Tibial nerve (tissue), 4 donors: ENCODE data around the gene LMF1. TPM values are rescaled to one million over a fixed set of nuclear protein-coding genes. Genes with fewer than 3 reads are reported as not detected.

Experiments
- DNase-seq, 2 donors: peaks; one replicate each; pipeline ENCODE4 v3.0.0-alpha.2; 2019; ENCODE audit warnings: low spot score in 2 of 2
- H3K27ac ChIP-seq, 4 donors: fragments of 200-600 bp; sonication (generic) in 3 of 4; one replicate each; pipeline ENCODE4 v1.5.1; 2017 to 2019; ENCODE audit warnings: mild to moderate bottlenecking in 1 of 4
- H3K27me3 ChIP-seq, 2 donors: fragments of 200-600 bp; sonication (generic) in 1 of 2; one replicate each; pipeline versions ENCODE4 v1.5.1 to v1.6.0; 2017 to 2019
- H3K36me3 ChIP-seq, 3 donors: fragments of 200-600 bp; sonication (generic); one replicate each; pipeline ENCODE4 v1.5.1; 2018 to 2019
- H3K4me1 ChIP-seq, 4 donors: fragments of 200-600 bp; sonication (generic) in 3 of 4; one replicate each; pipeline ENCODE4 v1.5.1; 2017 to 2019
- H3K4me3 ChIP-seq, 4 donors: fragments of 200-600 bp; sonication (generic) in 3 of 4; one replicate each; pipeline ENCODE4 v1.5.1; 2017 to 2019; ENCODE audit warnings: mild to moderate bottlenecking in 1 of 4, moderate library complexity in 1 of 4
- H3K9me3 ChIP-seq, 4 donors: fragments of 200-600 bp; sonication (generic) in 3 of 4; one replicate each; pipeline ENCODE4 v1.5.1; 2017 to 2019
- EP300 ChIP-seq, 2 donors: sonication (generic); formaldehyde crosslinking; IDR thresholded peaks; one replicate each; pipeline ENCODE4 v1.6.1; 2017; ENCODE audit warnings: antibody characterized with exemption in 2 of 2, mild to moderate bottlenecking in 1 of 2
- POLR2A ChIP-seq, 2 donors: fragments of 450-650 bp; IDR thresholded peaks; one replicate each; pipeline ENCODE4 v1.6.1; 2017; ENCODE audit warnings: antibody characterized with exemption in 2 of 2, mild to moderate bottlenecking in 2 of 2, moderate library complexity in 2 of 2
- WGBS, 2 donors: methylation state at CpG; one replicate each; pipeline ENCODE4 v1.1.5; 2018; 5-methylcytosine and 5-hydroxymethylcytosine counted together
- total RNA-seq, 4 donors: library from RNA; depleted of rRNA; stranded (reverse); fragments of >200 nt; gene quantifications; one replicate each; pipeline ENCODE4 v1.1.0, GENCODE V29; 2016
- TF ChIP-seq, protein P1 (sequence below), 5 experiments: fragments of 200-600 bp in 3 of 5; fragments of 450-650 bp in 2 of 5; sonication (generic) in 3 of 5; IDR thresholded peaks; one replicate each; pipeline ENCODE4 v1.5.1; 2016 to 2019; ENCODE audit warnings: antibody characterized with exemption in 5 of 5, mild to moderate bottlenecking in 3 of 5, moderate library complexity in 2 of 5

Gene LMF1
- total RNA-seq, 4 donors from 2014 or later: 24.5 to 58.5 (median 31.8) TPM

DNA sequence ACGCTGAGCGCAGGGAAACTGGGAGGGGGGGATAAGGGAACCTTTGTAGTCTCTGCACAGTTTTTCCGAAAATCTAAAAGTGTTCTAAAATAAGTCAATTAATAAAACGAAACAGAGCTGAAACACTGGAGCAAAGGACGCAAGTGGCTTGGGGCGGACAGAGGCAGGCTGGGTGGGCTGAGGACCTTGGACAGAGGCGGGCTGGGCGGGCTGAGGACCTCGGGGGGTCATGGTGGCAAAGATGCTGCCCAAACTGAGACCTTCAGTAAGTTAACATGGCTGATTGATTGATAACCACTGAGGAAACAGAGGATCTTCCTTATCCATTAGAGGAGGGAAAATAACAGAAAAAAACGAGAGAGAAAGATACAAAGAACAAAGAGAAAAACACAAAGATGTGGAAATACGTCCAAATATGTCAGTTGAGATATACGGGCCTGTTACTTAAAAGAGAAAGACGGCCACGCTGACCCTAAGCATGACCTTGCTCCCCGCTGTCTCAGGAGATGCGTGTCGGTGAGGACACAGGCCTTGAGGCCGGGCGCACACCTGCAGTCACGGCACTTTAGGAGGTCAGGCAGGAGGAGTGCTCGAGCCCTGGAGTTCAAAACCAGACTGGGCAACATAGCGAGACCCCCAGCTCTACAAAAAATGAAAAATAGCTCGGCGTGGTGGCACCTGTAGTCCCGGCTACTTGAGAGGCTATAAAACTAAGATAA lies 94.1 kb downstream of the LMF1 start:
- no peaks in the 10 kb centered on the region for H3K27me3 ChIP-seq
- DNase-seq: no peak
- peaks cover 0 to 81% (median 0%) of the 10 kb centered on the region in 3 donors for H3K36me3 ChIP-seq
- H3K27ac ChIP-seq: no peak overlapping the region
- no peak overlapping the region for H3K4me3 ChIP-seq
- WGBS, 2 donors: 89 to 90% methylated on average over 25 of the region's 25 CpGs
- TF ChIP-seq, protein P1, sequence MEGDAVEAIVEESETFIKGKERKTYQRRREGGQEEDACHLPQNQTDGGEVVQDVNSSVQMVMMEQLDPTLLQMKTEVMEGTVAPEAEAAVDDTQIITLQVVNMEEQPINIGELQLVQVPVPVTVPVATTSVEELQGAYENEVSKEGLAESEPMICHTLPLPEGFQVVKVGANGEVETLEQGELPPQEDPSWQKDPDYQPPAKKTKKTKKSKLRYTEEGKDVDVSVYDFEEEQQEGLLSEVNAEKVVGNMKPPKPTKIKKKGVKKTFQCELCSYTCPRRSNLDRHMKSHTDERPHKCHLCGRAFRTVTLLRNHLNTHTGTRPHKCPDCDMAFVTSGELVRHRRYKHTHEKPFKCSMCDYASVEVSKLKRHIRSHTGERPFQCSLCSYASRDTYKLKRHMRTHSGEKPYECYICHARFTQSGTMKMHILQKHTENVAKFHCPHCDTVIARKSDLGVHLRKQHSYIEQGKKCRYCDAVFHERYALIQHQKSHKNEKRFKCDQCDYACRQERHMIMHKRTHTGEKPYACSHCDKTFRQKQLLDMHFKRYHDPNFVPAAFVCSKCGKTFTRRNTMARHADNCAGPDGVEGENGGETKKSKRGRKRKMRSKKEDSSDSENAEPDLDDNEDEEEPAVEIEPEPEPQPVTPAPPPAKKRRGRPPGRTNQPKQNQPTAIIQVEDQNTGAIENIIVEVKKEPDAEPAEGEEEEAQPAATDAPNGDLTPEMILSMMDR (IDR thresholded peaks at IDR 0.05): no peak
- TF ChIP-seq POLR2A (IDR thresholded peaks at IDR 0.05) (no peak), EP300 (IDR thresholded peaks at IDR 0.05) (no peak)
- H3K4me1 ChIP-seq: no peaks in the 10 kb centered on the region
- no peaks in the 10 kb centered on the region for H3K9me3 ChIP-seq

DNA sequence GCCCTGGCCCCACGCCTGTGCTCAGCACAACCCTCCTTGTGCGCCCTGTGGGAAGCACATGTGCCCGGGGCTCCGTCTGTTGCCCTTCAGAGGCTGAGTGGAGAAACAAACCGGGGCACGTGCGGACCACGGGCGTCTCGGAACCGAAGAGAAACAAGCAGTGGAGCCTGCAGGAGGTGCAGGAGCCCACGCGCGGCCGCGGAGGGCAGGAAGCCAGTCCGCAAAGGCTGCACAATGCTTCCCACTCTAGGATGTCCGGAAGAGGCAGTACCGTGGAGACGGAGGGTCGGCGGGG lies 94.8 kb downstream of the LMF1 start:
- WGBS, 2 donors: 87 to 94% methylated on average over 22 of the region's 22 CpGs
- DNase-seq: no peak
- no peak overlapping the region for H3K4me3 ChIP-seq
- no peaks in the 10 kb centered on the region for H3K27me3 ChIP-seq
- TF ChIP-seq, protein P1 (IDR thresholded peaks at IDR 0.05): no peak
- TF ChIP-seq EP300 (IDR thresholded peaks at IDR 0.05): no peak
- no peak for TF ChIP-seq POLR2A (IDR thresholded peaks at IDR 0.05)
- H3K9me3 ChIP-seq: no peaks in the 10 kb centered on the region
- H3K4me1 ChIP-seq: no peaks in the 10 kb centered on the region
- peaks cover 0 to 84% (median 0%) of the 10 kb centered on the region in 3 donors for H3K36me3 ChIP-seq
- H3K27ac ChIP-seq: no peak overlapping the region

DNA sequence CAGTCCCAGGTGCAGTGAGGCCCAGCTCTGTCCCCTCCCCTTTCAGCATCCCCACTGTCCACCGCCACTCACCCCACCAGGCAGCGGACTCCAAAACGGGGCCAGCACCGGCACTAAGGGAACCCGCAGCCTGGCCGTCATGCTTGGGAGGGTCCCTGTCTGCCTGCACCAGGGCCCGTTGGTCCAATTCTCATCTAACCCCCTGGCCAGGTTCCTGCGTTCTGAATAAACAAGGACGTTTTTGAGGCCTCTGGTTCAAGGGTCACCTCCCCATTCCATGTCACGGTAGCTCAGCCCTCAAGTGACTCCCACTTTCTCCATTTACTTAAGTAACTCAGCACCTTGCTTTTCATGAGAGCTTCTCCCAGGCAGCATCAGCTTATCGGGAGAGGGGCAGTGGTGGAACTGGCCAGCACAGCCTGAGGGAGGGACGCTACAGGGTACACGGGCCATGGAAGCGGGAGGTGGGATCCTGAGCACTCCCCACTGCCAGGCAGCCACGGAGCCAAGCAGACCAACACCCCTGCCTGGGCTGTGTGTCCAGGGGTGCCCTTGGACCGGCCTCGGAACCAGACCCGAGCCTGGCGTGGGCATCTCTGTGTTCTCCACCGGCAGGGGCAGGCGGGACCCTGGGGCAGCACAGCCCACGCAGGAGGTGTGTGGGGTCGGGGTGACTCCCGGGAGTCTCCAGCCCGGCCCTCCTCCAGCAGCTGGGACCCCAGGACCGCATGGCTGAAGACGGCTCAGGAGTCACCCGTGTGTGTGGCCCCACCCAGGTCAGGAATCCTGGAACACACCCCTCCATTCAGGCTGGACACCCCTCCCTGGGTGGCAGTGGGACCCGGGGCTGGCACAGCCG lies 95.4 kb downstream of the LMF1 start:
- peaks cover 0 to 90% (median 0%) of the 10 kb centered on the region in 3 donors for H3K36me3 ChIP-seq
- no peak overlapping the region for H3K4me3 ChIP-seq
- no peak for TF ChIP-seq POLR2A (IDR thresholded peaks at IDR 0.05)
- no peak for TF ChIP-seq EP300 (IDR thresholded peaks at IDR 0.05)
- TF ChIP-seq, protein P1 (IDR thresholded peaks at IDR 0.05): no peak
- H3K9me3 ChIP-seq: no peaks in the 10 kb centered on the region
- DNase-seq: no peak
- 77 to 82% methylated on average over 16 to 27 of the region's 30 CpGs for WGBS, 2 donors
- H3K4me1 ChIP-seq: no peaks in the 10 kb centered on the region
- H3K27ac ChIP-seq: no peak overlapping the region
- H3K27me3 ChIP-seq: no peaks in the 10 kb centered on the region

DNA sequence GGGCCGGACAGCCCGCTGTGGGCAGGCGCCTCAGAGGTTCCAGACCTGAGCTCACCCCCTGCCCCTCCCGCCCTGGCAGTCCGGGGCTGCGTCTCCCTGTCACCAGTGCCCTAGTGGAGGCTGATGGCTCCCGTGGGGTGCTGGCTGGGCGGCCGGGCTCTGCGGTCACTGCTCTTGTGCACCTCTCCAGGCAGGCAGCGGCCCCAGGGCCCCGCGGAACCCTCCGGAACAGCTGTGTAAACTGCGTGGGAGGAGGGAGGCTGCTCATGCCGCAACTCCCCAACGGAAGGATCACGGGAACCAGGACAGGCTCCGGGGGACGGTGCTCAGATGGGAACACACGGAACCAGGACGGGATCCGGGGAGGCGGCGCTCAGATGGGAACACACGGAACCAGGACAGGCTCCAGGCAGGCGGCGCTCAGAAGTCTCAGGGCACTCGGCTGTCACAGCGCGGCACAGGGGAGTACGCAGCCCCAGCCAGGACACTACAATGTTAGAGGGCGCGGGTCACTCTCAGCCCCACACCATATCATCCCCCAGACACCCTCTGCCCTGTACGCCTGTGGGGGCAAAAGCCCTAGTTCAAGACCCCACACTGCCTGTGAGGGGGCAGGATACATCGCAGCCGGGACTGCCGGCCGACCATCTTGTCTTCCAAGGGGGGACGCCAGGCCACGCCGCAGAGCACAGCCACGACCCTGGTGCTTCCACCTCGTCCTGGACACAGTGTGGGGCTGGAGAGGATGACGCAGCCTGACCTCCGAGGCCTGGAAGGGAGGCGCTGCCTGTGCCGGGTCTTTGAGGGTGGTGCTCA lies 96.2 kb downstream of the LMF1 start:
- H3K4me3 ChIP-seq: no peak overlapping the region
- peaks cover 0 to 93% (median 0%) of the 10 kb centered on the region in 3 donors for H3K36me3 ChIP-seq
- H3K9me3 ChIP-seq: no peaks in the 10 kb centered on the region
- no peaks in the 10 kb centered on the region for H3K4me1 ChIP-seq
- TF ChIP-seq, protein P1 (IDR thresholded peaks at IDR 0.05): no peak
- TF ChIP-seq POLR2A (IDR thresholded peaks at IDR 0.05): no peak
- TF ChIP-seq EP300 (IDR thresholded peaks at IDR 0.05): no peak
- DNase-seq: peak in 1 of 2 donors; percentile 31
- 73 to 81% methylated on average over 35 to 47 of the region's 48 CpGs for WGBS, 2 donors
- H3K27ac ChIP-seq: peak overlapping the region in 1 of 4 donors; percentile 30
- no peaks in the 10 kb centered on the region for H3K27me3 ChIP-seq
